ENCODE measurements around the gene TRMT2A.

The TRMT2A gene

GRCh38 chr22:20062043-20062765 is 54.8 kb downstream of the TRMT2A start (continued):
- no peak for TF ChIP-seq ZNF18 (tag by site-specific recombination; IDR thresholded peaks at IDR 0.05)
- TF ChIP-seq ZNF433 (tag by site-specific recombination; IDR thresholded peaks at IDR 0.05; ENCODE audit: low read depth), result no peak
- no peak for TF ChIP-seq ZFP69B (tag by site-specific recombination; IDR thresholded peaks at IDR 0.05)
- TF ChIP-seq ZNF175 (tag by site-specific recombination; IDR thresholded peaks at IDR 0.05), result no peak
- no peak for TF ChIP-seq ZNF571 (tag by site-specific recombination; IDR thresholded peaks at IDR 0.05)
- no peak for TF ChIP-seq ZNF501 (tag by site-specific recombination; IDR thresholded peaks at IDR 0.05)
- no peak for TF ChIP-seq KLF16 (tag by site-specific recombination; IDR thresholded peaks at IDR 0.05)
- TF ChIP-seq ZBTB6 (tag by site-specific recombination; IDR thresholded peaks at IDR 0.05), result no peak

All from HEK293 (cell line).